GM19463 (cell line): Measurements from ENCODE around the gene STYK1.

Source experiments
- ATAC-seq: cut with Tn5 transposase; IDR thresholded peaks from one replicate; pipeline ENCODE4 v1.9.1; 2021; ENCODE audit warnings: mild to moderate bottlenecking, moderate library complexity; ENCODE audit not compliant: unreplicated experiment

STYK1 gene

GRCh38 chr12:10571141-10571540 is 102.7 kb downstream of the STYK1 start:
- no peak for ATAC-seq
